Hepatic stellate cell (primary cell): Measurements from ENCODE around the gene LENEP.

Source experiments
- DNase-seq: peaks from one replicate; pipeline ENCODE4 v3.0.0; 2011; ENCODE audit warnings: low spot score

LENEP gene

DNA sequence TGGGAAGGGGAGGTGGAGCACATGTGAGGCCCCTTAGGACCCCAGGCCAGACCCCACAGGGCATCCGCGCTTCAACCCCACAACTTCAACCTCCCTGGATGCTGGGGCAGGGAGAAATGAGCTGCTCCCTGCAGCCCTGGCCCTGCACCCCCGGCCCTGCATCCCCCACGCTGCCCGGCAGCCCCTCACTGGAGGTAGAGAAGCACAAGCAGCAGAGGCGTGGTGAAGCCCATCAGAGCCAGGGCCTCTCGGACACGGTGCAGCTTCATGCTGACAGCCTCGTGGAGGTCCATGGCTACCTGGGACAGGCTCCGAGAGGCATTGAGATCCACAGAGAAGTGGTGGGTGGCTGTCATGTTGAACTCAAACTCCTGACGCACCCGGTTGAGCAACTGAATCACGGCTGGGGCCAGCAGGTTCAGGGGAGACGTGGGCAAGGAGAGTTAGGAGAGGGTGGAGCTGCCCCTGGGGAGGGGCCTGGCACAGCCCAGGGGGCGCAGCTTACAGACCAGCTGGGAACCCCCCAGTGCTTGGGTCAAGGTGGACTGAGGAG, 36.9 kb downstream of the LENEP start:
- DNase-seq: no peak

DNA sequence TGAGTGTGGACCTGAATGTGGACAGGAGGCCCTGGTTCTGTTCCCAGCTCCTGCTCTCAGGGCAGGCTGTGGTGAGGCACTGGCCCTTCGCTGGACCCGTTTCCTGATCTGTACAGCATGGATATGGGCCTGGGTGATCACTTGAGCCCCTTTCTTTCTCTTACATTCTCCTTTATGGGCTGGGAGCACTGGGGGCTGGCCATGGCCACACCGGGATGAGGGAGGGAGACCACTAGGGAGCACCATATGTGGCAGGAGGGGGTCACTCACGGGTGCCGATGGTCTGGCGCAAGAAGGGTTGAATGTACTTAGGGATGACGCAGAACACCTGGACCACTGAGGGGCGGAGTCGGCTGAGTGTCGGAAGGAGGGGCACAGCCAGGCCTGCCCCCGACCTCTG, 37.5 kb downstream of the LENEP start:
- DNase-seq: no peak

DNA sequence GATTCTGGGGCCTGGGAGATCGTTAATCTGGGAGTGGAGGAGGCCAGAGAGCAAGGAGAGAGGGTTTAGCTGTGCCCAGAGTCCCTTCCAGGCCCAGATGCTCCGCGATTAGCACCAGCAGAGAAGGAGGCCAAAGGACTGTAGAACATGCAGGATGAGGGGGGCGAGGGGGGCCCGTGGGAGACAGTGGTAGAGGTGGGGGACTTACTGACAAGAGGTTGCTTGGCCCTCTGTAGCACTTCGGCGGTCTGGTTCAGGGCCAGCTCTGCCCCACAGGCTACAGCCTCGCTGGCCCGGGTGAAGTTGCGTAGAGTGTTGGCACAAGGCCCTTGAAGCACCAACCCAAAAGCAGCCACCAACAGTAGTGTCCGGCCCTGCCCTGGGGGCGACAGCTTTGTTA, 39.5 kb downstream of the LENEP start:
- DNase-seq: no peak

DNA sequence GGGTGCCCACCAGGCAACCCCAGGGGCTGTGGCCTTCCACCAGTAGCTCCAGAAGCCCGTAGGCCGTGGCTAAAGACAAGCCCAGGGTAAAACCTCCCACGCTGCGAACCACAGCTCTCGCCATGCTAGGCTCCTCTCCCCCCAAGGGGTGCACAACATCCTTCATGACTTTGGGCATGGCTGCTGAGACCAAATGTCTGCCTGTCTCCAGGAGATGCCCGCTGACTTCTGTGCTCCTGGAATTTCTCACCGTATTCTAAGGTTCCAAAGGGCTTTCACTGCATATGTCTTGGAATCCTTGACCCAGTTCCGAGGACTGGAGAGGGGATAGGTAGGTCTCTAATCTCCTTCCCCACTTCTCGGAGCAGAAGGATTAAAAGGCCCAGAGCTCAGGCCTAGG, 40.1 kb downstream of the LENEP start, which contains the start of the genes DCST1 and DCST2:
Gene DCST1 (plus strand): TSS at position 301 of the 400 bp plus-strand sequence. CDS start 213 bp downstream, outside the sequence.
Gene DCST2 (minus strand): TSS at position 258 of the 400 bp plus-strand sequence. CDS start 80 bp downstream, at position 178.
- no peak for DNase-seq

DNA sequence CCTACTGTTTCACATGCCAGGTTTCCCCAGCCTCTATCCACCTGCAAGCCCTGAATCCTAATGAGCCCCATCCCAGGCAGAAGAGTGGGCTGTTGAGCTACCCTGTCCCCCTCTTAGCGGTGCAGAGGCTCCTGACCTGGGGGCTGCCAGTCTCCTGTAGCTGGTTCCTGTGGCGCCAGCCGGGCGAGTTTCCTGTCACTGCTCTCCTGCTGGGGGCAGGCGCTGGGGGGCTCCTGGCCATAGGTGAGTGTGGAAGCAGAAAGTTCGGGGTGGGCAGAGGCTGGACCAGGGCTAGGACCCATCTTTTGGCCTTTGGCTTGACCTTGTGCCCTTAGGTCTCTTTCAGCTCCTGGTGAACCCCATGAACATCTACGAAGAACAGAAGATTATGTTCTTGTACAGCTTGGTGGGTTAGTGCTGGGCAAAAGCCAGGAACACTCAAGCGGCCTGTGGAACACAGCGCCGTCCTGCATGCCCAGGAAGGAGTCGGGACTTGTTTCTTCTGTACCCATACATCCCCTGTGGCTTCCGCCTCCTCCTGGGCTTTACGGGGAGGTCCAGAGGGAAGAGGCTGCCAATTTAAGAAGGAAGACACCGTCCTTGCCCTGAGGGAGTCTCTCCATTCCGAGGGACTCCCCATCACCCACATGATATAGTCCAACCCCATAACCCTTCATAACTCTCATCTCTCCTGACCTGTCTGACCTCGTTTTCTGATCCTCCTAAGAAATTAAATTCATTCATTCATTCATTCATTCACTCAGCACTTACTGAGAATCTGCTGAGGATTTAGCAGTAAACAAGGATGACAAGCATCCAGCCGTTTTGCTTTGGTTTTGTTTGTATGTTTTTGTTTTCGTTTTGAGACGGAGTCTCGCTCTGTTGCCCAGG, 41.2 kb downstream of the LENEP start:
- no peak for DNase-seq

DNA sequence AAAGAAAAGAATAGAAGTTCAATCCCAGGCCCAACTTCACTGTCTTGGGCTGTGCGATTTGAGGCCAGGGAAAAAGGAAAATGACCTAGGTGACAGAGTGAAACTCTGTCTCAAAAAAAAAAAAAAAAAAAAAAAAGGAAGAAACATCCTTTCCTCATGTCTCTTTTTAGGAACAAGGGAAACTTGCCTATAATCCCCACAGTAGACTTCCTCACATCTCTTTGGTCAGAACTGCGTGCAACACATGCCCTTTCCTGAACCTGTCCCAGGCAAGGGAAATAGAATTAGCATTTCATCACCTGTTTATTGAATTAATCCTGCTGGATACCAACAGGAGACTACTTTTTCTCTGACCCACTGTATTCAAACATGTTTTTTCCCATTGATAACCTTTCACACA, 42.5 kb downstream of the LENEP start:
- DNase-seq: no peak

DNA sequence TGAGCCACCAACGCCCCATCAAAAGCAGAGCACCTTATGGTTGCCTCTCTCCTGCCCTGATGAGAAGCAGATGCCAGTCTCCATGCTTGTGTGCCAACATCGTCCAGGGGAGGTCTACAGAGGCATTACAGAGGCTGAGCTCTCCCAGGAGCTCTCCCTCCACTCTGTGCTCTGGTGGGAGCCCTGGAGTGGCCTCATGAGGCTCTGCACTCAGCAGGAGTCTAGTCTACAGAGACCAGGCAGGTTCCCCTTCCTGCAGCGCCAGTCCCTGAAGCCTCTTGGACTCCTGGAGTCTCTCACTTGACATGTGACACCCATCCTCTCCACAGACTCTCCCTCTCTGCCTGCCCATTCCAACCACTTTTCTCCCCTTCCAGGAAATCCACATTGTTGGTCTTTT, 43.7 kb downstream of the LENEP start:
- no peak for DNase-seq

DNA sequence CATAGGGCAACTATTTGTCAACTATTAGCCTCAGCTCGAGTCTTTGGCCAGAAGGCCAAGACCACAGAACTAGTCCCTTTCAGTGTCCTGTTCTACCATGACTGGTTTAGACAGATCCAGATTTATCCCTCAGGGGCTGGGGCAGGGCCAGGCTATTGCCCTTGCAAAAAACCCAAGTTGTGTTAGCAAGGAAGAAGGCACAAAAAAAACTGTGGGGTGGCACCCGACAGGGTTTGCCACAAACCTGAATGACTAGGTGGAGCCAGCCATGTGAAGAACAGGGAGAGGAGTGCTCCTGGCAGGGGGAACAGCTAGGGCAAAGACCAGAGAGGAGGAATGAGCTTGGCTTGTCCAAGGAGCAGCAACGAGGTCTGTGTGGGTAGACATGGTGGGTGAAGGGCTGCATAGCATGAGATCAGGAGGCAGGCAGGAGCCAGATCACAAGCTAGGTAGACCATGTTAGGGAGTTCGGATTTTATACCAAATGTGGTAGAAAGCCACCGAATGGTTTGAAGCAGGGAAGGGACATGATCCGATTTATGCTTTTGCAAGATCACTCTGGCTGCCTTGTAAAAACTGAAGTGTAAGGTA, 44.6 kb downstream of the LENEP start:
- DNase-seq: no peak

DNA sequence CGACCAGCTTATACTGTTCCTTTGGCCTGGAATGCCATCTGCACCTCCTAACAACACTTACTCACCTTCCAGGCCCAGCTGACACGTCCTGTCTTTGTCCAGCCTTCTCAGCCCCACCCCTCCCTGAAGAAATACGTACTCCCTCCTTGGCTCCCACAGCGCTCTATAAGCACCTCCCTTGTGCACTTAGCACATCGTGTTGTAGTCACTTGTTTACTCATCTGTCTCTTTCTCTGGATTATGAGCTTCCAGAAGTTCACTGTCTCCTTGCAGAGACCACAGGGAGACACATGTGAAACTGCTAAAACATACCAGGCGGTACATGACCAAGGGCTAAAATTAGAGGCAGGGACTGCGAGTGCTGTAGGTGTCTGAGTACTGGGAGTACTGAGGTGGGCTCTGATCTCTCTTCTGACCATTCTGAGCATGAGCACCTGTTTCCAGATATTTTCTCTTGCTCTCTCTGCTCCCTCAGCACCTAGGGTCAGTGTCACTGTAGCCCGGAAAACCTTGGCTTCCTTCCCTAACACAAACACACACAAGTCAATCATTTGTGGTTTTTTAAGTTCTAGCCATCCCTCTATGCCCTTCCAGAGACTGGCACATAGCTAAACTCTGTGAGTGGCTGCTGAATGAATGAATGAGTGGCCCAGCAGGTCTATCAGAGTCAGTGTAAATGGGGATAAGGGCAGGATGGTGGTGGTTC, 45.4 kb downstream of the LENEP start:
- DNase-seq: no peak

DNA sequence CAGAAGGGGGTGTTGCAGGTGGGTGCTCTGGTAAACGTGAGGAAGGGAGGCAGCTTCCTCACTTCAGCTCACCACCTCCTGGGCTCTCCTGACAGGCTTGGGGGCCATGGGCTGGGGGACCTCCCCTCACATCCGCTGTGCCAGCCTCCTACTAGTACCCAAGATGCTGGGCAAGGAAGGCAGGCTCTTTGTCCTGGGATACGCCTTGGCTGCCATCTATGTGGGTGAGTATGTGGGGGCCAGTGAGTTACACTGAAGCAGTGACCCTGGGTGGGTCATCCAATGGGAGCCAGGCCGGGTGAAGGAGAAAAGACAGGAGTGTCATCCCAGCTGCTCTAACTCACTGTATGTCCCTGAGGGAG, 45.9 kb downstream of the LENEP start:
- DNase-seq: no peak

DNA sequence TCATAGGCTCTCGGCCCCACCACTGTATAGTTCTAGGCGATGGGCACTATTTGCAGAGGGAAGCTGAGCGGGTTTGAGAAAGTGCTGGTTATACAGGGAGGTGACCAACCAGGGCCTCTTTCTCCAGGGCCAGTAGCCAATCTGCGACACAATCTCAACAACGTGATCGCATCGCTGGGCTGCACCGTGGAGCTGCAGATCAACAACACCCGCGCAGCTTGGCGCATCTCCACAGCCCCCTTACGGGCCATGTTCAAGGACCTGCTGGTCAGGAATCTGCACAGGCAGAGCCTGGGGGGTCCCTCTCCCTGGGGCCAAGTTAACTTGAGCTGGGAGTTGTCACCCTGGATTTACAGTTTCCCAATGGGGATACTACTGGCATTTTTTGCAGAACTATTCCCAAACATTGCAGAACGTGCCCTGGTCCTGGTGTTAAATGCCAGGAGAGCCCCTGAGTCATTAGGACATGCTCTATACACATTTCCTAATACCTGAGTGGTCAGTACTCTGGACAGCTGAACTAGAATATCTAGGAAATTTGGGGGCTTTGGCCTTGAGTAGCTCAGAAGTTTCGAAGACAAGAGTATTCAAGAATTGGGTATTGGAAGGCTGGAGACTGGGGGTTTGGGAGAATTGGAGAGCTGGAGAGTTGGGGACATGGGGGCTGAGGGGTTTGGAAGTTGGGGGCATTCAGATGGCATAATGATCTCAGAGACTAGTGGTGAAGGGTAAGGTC, 47.1 kb downstream of the LENEP start:
- DNase-seq: no peak

DNA sequence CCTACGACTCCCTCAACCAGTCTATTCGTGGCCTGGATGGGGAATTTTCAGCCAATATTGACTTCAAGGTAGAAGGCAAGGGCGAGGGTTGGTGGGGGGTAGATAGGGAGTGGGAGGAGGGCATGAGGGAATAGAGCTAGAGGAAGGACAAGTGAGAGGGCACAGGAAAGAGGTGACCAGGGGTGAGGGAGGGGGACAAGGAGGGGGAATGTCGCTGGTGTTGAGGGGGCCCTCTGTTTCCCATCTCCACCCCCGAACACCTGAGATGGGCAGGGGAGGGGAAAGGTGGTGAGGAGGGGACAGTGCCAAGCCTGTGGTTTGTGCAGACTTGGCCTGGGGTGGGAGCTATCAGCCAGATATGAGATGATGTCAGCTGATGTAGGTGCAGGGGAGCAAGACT, 49.4 kb downstream of the LENEP start:
- no peak for DNase-seq

DNA sequence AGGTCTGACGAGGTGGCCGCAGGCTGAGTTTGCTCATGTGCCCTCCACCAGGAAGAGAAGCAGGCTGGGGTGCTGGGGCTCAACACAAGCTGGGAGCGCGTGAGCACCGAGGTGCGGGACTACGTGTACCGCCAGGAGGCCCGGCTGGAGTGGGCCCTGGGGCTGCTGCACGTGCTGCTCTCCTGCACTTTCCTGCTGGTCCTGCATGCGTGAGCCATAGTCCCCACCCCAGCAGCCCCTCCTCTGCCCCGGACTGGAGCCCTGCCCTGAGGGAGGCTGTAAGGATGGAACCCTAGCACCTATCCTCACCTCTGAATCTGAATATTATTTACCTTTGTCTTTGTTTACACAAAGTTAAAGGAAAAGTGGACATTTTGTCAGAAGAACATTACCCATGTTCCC, 49.9 kb downstream of the LENEP start:
- DNase-seq: no peak

DNA sequence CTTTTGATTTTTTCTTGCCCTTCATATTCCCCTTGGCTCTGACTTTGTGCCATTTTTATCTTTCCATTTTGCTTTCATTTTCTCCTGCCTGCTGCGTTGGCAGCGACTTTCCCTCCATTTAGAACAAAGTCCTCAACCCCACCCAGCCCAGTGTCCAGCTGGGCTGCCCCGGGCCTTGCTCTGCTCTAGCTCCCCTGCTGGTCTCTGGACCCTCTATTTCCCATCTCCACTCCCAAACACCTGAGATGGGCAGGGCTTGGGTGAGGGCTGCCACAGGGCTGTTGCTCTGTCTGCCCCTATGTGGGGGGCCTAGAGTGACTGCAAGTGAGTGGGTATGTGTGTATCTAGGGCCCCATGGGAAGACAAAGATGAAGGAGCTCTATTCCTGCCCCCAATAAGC, 50.4 kb downstream of the LENEP start:
- DNase-seq: no peak
